K562 (cell line): ENCODE measurements around the gene NUCKS1. TPM values are rescaled to one million over a fixed set of nuclear protein-coding genes. Genes with fewer than 3 reads are reported as not detected.

Experiments used
- BHLHE40 ChIP-seq: IDR thresholded peaks from 2 replicates; pipeline ENCODE4 v1.6.1; 2011; ENCODE audit warnings: low read length, improper control_type of control experiment
- CAMTA2 ChIP-seq: fragments of 250-450 bp; sonication (Bioruptor Pico); conservative IDR thresholded peaks from 2 replicates; pipeline ENCODE4 v1.5.1; 2022
- E2F6 ChIP-seq, 2 experiments: IDR thresholded peaks; 2 replicates each; pipeline ENCODE4 v1.6.1; 2011; ENCODE audit warnings: borderline replicate concordance in 1 of 2, control low read depth in 1 of 2, low read depth in 1 of 2, low read length in 1 of 2, mild to moderate bottlenecking in 1 of 2, mixed read lengths in 1 of 2, moderate library complexity in 1 of 2; ENCODE audit not compliant: insufficient read depth in 1 of 2, insufficient read length in 1 of 2, poor library complexity in 1 of 2, severe bottlenecking in 1 of 2; ENCODE audit errors: extremely low read depth in 1 of 2
- FOXK2 ChIP-seq, 2 experiments: fragments of 450-650 bp; IDR thresholded peaks in 1 of 2; conservative IDR thresholded peaks in 1 of 2; 2 replicates each; pipeline ENCODE4 v1.6.1; 2016; ENCODE audit warnings: low read depth in 2 of 2, mild to moderate bottlenecking in 1 of 2
- GMEB1 ChIP-seq: fragments of 250-450 bp; sonication (Bioruptor Pico); IDR thresholded peaks from 2 replicates; pipeline ENCODE4 v1.4.0; 2020; ENCODE audit warnings: mild to moderate bottlenecking
- MLLT1 ChIP-seq, 2 experiments: fragments of 450-650 bp; IDR thresholded peaks; 2 replicates each; pipeline ENCODE4 v1.6.1; 2016
- MNT ChIP-seq, 2 experiments: fragments of 450-650 bp; conservative IDR thresholded peaks; 2 replicates each; pipeline ENCODE4 v1.6.1; 2017; ENCODE audit warnings: mild to moderate bottlenecking in 2 of 2, moderate library complexity in 2 of 2
- MTF1 ChIP-seq: fragments of 250-450 bp; sonication (Bioruptor Pico); IDR thresholded peaks from 2 replicates; pipeline ENCODE4 v1.9.0; 2021; ENCODE audit warnings: moderate library complexity, mild to moderate bottlenecking, inconsistent platforms, borderline replicate concordance
- NR3C1 ChIP-seq: sonication (generic); formaldehyde crosslinking; IDR thresholded peaks from 2 replicates; pipeline ENCODE4 v1.8.1; 2022; ENCODE audit warnings: missing genetic modification reagents
- NRF1 ChIP-seq, 2 experiments: fragments of 450-650 bp; IDR thresholded peaks in 1 of 2; conservative IDR thresholded peaks in 1 of 2; 2 replicates each; pipeline ENCODE4 v1.6.1; 2014; ENCODE audit warnings: mild to moderate bottlenecking in 2 of 2
- SRF ChIP-seq, 2 experiments: fragments of 250-450, 450-650 bp in 1 of 2; sonication (Bioruptor Pico) in 1 of 2; sonication (generic) in 1 of 2; formaldehyde crosslinking; IDR thresholded peaks; 2 replicates each; pipeline versions ENCODE4 v1.5.0 to v1.5.1; 2020 to 2022; ENCODE audit warnings: mild to moderate bottlenecking in 1 of 2, missing genetic modification reagents in 1 of 2
- TGIF2 ChIP-seq: sonication (generic); formaldehyde crosslinking; IDR thresholded peaks from 2 replicates; pipeline ENCODE4 v1.8.1; 2022; ENCODE audit warnings: mild to moderate bottlenecking, missing genetic modification reagents, moderate library complexity
- ZMIZ1 ChIP-seq, 2 experiments: fragments of 150-350 bp in 1 of 2; IDR thresholded peaks; 2 replicates each; pipeline ENCODE4 v1.6.1; 2012 to 2016; ENCODE audit warnings: low read depth in 2 of 2, low read length in 2 of 2, mild to moderate bottlenecking in 1 of 2, moderate library complexity in 1 of 2
- ZNF239 ChIP-seq: fragments of 250-450 bp; sonication (Bioruptor Pico); IDR thresholded peaks from 2 replicates; pipeline ENCODE4 v1.4.0; 2020; ENCODE audit warnings: mild to moderate bottlenecking
- ZNF695 ChIP-seq: fragments of 450-650 bp; formaldehyde crosslinking; IDR thresholded peaks from 2 replicates; pipeline ENCODE4 v1.4.0; 2020; ENCODE audit warnings: mild to moderate bottlenecking, moderate library complexity
- polyA plus RNA-seq, 8 experiments: library from polyadenylated mRNA; depleted of rRNA in 4 of 8; stranded (reverse) in 5 of 8; unstranded in 3 of 8; fragments of >200 nt; fragmentation: Nextera tagmentation in 2 of 8; fragmentation: Illumina TruSeq in 1 of 8; extraction: Ambion mirVana in 2 of 8; extraction: Trizol in 1 of 8; gene quantifications; 2 replicates each; pipeline versions ENCODE4 v1.2.1 to v1.2.3, GENCODE V29; 2011 to 2014; ENCODE audit warnings: inconsistent platforms in 1 of 8, missing spikeins in 1 of 8
- total RNA-seq, 7 experiments: library from RNA; depleted of rRNA in 6 of 7; stranded (reverse); fragments of >200 nt in 6 of 7; fragmentation: Illumina TruSeq in 2 of 7; extraction: Trizol in 2 of 7; gene quantifications; 2 replicates each; pipeline versions ENCODE4 v1.2.1 to v1.2.3, GENCODE V29; 2011 to 2021; ENCODE audit warnings: low replicate concordance in 1 of 7

The NUCKS1 gene
- total and polyA plus RNA-seq, 9 of the 15 experiments (the other 6 are each of a cell fraction or from before 2014, with no cell fraction given): 66.7 to 244 (median 149) TPM

GRCh38 chr1:205750138-205751035 is at the start of gene NUCKS1 (continued):
- TF ChIP-seq ZMIZ1 (IDR thresholded peaks at IDR 0.05; ENCODE audit: low read depth in 2 of 2, low read length in 2 of 2) (no peak), TGIF2 (CRISPR knock-in tag) (no peak), GMEB1 (CRISPR knock-in tag) (no peak; the same call in 1 of the 2 replicates), FOXK2 (conservative IDR thresholded peaks at IDR 0.05 in 1 of 2, IDR thresholded peaks at IDR 0.05 in 1 of 2; ENCODE audit: low read depth in 2 of 2) (peak in 1 of 2 experiments; percentile 63; a peak in 2 of 4 replicates), ZNF239 (peak; percentile 19; the same call in 1 of the 2 replicates), MTF1 (CRISPR knock-in tag) (0 out of 2 replicates have a peak, but pooled peaks have one; percentile 6), MNT (conservative IDR thresholded peaks at IDR 0.05) (peak; percentile 55 to 73; a peak in 3 of 4 replicates), BHLHE40 (peak; percentile 20; the same call in 1 of the 2 replicates), NRF1 (conservative IDR thresholded peaks at IDR 0.05 in 1 of 2, IDR thresholded peaks at IDR 0.05 in 1 of 2) (peak in 1 of 2 experiments; percentile 26; a peak in 2 of 4 replicates), ZNF695 (CRISPR knock-in tag) (no peak), SRF (CRISPR knock-in tag; IDR thresholded peaks at IDR 0.05) (0 out of 4 replicates have a peak, but pooled peaks of 1 of the 2 experiments have one; percentile 4), CAMTA2 (no peak), NR3C1 (CRISPR knock-in tag) (no peak), E2F6 (IDR thresholded peaks at IDR 0.05; ENCODE audit: borderline replicate concordance in 1 of 2, extremely low read depth in 1 of 2, insufficient read depth in 1 of 2, insufficient read length in 1 of 2, low read depth in 1 of 2, low read length in 1 of 2, poor library complexity in 1 of 2, severe bottlenecking in 1 of 2) (peak; percentile 92 to 93), MLLT1 (IDR thresholded peaks at IDR 0.05) (peak in 1 of 2 experiments; percentile 95; a peak in 2 of 4 replicates)
